Tongue (tissue), 2 donors: ENCODE results near the gene NPDC1. TPM values are rescaled to one million over a fixed set of nuclear protein-coding genes. Genes with fewer than 3 reads are reported as not detected.

ENCODE experiments used
- DNase-seq: peaks from one replicate; pipeline ENCODE4 v3.0.0-alpha.2; 2015
- total RNA-seq: library from RNA; depleted of rRNA; stranded (reverse); fragments of >200 nt; gene quantifications from one replicate; pipeline ENCODE4 v1.2.3, GENCODE V29; 2014

The NPDC1 gene
- total RNA-seq, 1 donor from 2014 or later, result 27.0 TPM

DNA sequence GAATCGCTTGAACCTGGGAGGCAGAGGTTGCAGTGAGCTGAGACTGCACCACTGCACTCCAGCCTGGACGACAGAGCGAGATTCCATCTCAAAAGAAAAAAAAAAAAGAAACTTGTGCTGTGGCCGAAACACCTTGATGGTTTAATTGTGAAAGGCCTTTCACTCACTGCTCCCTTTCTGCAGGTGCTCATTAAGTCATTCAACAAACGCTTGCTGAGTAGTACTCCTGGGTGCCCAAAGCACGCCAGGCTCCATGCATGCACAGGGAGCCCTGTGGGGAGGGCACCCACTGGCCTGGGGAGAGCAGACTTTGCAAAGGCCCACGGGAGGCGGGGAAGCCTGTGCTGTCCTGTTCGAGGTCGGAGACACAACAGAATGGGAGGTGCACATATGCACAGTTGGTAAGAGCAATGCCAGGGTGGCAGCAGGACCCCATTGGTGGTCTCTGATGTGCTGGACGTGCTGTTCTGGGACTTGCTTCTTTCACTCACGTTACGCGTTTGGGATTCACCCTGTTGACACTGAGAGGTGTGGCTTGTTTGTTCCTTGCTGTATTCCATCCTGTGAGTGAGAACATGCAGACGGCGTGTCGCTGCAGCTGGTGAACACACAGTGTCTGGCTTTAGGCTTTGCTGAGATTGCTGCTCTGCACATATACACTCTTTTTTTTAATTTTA, 10.9 kb upstream of the NPDC1 start:
- DNase-seq, result peak; percentile 75

DNA sequence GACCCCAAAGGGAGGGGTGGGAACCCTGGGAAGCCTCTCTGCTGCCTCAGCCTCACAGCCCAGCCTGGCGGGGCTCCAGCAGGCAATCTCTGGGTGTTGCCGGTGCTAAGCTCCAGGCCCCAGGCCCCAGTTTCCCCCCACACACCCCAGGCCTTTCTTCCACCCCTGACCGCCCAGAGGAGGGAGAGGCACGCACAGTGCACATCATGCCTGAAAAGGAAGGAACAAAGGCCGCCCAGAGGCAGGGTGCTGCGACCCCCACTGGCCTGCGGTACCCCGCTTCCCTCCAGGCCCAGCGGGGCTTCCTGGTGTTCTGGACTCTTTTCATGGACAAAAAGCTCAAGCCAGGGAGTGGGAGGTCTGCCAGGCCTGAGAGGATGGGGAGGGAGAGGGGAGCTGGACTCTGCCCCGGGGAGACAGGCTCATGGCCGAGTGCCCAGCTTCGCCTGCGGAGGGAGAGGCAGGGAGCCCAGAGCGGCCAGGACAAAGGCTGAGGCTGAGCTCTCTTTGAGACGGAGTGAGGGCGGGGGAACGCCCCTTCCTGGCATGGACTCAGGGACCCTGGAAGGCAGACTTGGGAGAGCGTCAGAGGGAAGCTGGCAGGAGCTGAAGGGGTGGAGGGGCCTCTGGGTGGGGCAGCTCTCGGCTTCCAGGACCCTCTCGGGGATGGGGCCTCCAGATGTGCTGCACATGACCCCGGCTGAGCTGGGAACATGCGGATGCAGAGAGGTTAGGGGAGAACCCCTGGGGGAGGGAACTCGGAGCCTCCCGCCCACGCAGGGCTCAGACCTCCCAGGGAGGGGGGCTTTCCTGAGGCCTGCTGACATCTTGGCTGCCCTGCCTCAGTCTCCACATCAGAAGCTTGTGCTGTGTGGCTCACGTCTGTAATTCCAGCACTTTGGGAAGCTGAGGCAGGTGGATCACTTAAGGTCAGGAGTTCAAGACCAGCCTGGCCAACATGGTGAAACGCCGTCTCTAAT, 9.7 kb upstream of the NPDC1 start:
- peak; percentile 95 for DNase-seq

DNA sequence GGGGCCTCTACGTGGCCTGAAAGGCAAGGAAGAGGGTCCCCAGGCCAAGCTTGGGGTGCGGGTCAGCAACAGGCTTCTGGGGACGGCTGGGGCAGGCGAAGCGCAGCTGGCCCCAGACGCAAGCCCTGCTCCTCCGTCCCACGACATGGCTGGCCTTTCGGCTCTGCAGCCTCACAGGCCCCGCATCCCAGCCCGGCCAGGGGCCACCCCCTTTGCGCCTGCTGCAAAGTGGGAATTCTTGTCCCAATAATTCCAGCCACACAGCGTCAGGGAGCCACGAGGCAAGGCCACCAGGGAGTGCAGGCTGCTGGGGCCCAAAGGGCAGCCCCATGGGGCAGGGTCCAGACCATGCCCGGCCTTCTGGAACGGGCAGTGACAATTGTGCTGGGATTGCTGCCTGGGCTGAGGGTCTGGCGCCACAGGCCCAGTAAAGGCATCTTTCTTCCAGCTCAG, 9.0 kb upstream of the NPDC1 start:
- no peak for DNase-seq

DNA sequence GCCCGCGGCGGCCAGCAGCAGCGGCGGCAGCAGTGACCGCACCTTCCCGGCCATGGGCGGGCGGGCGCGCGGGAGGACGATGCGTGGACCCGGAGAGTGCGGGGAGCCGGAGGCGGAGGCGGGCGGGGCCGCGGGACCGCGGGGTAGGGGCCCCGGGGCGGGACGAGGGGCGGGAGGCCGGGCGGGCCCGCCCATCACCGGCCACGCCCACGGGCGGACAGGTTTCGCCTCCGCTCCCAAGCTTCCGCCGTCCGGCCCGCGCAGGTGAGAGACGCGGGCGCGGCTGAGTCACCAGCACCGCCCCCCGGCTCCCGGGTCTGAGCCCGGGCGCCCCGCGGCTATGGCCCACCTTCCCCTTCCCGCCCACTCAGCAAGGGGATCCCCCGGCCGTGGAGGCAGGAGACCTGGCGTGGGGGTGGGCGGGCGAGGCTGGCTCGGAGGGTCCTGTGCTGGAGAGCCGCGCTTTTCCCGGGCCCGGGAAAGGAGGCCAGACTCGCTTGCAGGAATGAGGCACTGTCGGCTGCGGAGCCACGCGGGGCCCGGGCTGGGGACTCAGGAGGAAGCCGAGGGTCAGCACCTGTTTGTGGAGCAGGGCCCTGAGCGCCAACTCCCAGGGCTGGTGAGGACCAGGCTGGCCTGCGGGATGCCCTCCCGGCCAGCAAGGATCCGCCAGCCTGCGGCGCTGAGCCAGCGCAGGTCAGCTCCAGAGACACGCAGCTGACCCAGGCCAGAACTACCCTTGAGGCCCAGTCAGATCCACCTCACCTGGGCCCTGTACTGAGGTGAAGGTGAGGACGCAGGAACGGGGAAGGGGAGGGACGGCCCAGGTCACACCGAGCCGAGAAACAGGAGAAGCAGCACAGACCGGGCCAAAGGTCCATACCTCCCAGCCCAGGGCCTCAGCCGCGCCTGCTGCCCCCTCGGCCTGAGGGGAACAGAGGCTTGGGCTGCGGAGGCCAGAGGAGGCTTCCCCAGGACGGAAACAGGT, 8.3 kb upstream of the NPDC1 start, which contains the start of gene ENTPD2:
ENTPD2 (minus strand) TSS at position 118 of the 988 bp plus-strand sequence; CDS start at position 54, 64 bp downstream.
- DNase-seq, result no peak

DNA sequence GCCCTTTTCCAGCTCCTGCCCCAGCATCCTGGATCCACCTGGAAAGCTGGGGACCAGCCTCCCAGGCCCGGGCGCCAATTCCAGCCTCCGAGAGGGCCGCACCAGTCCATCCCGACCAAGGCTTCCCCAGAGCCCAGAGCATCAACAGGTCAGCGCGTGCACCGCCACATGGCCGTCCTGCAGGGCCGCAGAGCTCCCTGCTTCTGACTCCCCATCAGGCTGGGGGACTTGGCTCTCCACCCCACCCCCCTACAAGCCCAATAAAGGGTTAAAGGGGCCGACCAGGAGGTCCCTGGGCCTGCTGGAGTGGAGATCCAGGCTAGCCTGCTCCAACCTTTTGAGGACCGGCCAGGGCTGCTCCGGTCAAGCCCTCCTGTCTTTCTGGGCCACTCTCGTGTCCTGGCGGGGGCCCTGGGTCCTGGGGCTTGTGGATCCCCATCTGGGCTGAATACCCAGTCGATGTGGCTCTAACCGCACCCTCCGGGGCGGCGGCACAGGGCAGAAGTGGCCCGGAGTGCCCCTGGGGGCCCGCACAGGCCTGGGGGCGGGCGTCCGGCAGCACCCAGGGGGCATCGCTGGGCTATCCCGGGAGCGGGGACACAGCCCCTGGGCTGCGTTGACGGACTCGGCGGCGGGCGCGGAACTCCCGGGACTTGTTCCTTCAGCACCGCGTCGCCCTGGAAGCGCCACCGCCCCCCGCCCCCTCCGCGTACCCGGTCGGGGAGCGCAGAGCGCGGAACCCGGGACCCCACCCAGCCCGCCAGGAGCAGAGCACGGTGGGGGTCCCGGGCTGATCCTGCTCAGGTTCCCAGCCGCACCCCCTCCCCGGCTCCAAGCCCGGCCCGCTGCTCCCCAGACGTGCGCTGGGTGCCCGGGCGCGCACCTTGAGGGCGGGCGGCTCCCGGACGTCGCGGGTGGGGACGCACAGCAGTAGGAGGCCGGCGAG, 7.3 kb upstream of the NPDC1 start:
- DNase-seq, result no peak

DNA sequence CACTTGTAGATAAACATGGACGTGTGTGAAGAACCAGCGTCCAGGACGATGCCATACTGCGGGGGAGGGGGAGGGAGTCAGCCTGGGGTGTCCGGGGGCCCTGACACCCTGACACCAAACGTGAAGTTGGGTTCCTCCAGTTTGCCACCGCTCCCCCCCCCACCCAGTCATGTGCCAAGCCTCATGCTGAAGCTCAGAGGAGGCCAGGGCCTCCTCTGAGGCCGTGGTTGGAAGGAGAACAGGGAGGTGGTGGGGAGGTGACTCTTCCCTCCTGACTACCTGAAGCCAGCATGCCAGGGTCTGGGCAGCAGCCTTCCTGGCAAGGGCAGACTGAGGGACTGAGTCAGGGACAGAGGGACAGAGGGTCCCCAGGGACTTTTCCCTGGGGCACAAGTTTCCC, 6.3 kb upstream of the NPDC1 start:
- DNase-seq, result no peak

DNA sequence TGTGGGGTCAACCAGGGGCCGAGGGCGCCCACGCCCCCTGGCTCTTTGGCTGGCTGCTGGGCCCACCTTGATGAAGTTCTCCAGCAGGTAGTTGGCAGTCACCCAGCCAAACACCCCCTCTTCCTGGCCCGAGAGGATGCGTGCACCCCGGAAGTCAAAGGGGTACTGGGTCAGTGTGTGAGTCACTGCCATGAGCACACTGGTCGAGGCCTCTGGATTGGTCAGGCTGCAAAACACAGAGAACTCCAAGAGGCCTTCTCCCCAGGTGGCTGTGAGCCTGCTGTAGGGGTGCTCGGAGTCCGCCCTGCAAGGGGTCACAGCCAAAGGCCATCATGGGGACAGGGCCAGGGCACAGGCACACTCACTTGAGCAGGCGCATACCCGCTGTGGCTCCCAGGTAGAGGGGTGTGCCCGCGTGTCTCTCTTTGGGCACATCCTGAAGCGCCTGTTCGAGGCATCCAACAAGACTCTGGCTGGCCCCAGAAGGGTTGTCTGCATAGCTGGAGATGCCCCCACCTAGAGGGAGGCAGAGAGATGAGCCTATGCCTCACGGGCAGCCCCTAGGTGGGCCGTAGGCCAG, 5.3 kb upstream of the NPDC1 start:
- no peak for DNase-seq

DNA sequence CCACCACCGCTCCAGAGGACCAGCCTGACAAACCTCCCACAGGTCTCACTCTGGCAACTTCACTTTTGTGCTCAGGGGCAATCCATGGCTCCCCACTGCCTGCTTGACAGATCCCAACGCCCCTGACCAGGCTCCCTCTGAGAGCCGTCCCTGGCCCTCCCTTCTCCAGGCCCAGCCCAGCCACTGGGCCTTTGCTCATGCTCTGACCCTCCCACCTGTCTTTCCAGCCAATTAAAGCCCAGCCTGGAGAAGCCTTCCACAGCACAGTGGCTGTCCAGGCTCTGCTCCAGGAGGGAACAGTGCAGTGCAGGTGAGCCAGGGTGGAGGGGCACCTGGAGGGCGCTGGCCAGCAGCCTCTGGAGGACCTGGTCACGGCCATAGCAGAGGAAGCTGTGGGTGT, 4.6 kb upstream of the NPDC1 start:
- DNase-seq, result no peak

DNA sequence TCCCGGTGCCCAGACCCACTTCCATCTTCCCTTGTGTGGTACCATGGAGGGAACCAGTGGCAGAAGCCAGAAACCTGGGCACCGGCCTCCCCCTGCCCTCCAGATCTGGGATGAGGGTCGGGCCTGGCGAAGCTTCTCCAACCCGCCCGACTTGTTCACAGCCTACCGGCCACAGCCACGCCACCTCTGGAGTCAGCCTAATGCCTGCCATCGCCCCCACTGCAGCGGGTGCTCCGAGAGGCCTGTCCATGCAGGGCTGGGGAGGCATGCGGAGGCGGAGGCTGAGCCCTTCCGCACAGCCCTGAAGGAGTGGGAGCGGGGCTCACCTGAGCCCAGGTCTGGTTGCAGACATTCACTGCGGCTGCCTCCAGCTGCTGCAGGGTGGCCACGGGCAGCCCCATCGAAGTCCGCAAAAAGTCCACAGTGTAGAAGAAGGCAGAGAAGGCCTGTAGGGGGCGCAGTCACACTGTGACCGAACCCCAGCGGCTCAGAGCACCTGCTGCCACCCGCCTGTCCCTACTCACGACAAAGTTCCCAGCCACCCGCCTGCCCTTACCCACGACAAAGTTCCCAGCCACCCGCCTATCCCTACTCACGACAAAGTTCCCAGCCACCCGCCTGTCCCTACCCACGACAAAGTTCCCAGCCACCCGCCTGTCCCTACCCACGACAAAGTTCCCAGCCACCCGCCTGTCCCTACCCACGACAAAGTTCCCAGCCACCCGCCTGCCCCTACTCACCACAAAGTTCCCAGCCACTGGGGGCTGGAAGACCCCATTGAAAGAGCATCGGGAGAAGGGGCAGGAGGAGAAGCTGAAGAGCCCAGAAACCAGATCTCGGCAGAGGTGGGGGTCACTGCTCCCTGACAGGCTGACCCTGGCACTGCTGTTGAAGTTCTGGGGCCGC, 3.8 kb upstream of the NPDC1 start:
- peak; percentile 75 for DNase-seq

DNA sequence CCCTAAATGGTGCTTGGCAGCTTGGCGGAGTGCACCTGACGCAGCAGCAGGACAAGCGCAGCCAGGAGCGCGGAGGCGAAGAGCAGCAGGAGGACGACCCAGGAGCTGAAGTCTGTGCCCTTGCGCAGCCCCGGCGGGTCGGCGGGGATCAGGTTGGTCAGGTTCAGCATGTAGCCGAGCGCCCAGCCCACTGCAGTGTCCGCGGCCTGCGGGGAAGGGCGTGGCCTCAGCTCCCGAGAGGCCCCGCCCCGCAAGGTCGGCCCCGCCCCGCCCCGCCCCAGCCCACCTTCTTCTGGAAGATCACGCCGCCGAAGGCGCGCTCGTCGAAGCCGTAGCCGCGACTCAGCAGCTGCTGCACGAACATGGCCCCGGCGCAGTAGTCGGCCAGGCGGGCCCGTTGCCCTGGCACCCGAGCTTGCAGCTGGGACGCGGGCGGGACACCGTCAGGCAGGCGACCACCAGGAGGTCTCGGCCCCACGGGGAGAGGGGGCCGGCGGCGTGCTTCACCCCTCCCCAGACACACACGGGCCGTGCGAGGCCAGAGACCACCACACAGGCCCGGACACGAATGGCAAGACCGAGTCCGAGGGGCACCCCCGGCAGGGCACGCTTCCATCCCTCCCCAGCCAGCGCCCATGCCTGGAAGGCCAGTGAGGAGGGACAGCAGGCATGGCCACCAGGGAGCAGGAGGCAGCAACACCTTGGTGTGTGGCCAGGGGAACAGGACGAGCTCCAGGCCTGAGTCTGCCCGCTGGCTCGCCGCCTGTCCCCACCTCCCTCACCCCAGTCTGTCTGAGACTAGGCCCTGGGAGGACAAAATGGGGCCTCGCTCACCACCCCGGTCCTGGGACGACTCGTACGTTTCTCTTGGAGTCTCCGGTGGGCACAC, 2.9 kb upstream of the NPDC1 start:
- DNase-seq, result peak; percentile 38

DNA sequence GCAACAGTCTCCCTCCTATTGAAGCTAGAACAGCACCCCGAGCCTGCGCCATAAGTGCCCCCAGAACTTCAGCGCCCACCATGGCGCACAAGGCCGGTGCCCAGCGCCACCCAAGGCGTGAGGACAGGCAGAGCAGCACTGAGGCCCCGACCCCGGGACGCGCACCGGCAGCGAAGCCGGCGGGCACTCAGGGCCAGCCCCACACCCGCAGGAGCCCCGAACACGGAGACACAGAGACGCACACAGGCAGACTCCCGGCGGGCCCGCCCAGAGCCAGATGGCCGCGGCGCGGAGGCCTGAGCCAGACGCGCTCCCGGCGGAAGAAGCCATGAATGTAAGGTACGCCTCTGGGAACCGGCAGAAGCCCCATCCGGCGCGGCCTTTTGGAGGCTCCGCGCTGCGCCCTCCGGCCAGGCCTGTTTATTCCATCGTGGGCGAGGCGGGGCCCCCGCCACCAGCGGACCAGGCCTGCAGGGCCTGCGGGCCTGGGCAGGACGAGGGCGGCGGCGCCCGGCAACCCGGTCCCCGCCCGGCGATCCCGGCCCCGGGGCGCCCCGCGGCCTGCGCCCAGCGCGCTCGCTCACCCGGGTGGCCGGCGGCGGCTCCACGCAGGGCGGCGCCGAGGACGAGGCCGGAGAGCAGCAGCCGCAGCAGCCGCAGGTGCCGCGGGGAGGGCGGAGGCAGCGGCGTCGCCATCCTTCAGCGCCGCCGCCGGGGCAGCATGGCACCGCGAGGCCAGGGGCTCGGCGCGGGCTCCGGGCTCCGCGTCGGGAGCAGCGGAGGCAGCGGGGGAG, 486 bp downstream of the NPDC1 start:
- DNase-seq, result peak; percentile 34

DNA sequence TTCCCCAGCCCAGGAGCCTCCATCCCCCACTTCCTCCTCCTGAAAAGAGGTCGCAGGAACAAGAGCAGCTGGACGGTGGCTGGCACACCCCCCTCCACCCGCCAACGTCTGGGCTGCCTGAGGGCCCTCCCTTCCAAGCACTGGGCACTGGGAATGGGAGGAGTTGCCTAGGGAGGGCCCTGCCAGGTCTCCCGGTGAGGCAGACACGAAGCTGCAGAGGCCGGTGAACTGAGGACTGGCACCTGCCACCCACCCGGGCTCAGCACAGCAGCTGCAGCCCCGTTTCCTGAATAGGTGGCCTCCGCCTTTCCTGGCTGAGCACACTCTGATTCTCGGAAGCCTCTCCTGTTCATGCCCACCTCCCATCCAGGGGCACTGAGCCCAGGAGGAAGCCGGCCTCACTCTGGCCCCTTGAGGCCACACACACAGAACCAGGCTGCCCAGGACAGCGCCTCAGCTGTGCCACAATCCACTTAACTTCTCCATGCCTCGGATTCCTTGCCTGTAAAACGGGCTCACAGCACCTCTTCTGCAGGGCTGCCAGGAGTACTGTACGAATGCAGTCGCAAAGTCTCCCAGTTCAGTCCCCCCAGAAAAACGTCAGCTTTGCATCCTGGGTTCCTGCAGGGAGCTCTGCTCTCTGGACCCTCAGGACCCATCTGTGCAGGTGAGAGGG, 1.3 kb downstream of the NPDC1 start:
- DNase-seq, result no peak

DNA sequence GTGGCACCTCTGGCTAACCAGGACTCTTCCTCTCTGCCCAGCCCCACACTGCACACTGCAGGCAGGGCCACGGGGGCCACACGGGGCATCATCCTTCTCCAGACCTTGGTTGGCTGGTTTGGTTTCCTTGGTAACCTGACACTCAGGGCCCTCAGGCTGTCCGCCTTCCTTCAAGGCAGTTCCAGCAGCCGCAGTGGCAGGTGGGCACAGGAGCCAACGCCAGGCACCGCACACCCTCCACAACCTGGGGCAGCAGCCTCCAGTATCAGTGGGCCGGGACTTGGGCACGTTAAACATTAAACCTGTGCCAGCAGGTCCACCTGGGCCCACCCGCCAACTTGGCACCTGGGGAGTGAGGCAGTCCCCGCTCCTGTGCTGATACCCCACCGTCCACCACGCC, 1.9 kb downstream of the NPDC1 start:
- DNase-seq, result no peak

DNA sequence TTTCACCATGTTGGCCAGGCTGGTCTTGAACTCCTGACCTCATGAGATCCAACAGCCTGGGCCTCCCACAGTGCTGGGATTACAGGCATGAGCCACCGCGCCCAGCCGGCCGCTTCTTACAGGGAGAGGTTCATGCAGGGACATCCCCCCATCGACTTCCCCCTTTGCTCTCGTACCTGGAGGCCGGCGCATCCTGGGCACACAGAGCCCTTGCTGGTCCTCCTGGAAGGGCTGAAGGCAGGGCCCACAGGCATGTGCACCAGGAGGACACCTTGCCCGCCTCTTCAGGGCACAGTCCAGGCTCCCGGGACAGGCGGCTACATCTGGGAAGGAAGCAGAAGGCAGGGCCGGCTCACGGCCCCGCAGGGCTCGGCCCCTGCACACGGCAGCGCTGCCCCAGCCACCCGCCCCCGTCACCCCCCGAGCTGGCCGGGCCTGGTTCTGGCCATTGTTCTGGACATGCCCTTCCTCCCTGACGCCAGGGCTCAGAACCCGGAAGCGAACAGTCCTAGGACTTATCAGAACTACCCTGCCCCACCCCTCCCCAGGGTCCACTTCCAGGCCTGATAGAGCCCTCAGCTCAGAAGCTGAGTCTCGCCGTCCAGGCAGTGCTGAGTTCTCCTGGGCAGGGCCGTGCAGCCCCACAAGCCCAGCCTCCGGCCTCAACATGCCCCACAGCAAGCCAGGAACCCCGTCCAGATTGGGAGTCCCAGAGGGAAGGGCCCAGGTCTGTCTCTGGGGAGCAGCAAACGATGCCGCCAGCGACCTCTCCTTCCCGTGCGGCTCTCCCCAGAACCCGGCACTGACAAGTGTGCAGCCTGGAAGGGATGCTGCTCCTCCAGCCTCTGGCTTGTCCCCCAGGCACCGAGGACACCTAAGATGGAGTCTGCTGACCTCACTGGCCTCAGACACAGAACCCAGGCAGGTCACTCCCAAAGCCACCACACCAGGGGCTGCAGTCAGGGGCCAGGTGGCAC, 2.9 kb downstream of the NPDC1 start:
- DNase-seq, result no peak

DNA sequence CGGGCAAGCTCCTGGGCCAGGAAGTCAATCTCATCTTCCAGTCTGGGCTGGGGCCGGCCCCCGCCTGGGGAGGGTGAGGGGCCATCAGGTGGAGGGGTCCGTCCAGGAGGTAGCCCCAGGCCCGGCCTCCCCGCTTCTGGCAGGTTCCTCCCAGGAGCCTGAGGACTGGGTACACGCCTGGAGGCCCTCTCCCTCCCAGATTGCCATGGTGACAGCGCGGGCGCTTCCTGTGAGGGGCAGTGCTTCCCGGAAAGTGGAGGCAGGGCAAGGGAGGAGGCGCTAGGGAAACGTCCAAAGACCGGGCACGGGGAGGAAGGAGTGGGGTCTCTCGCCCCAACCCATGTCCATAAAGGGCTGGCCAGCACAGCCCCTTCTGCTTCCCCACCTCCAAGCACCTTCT, 4.9 kb downstream of the NPDC1 start:
- no peak for DNase-seq

DNA sequence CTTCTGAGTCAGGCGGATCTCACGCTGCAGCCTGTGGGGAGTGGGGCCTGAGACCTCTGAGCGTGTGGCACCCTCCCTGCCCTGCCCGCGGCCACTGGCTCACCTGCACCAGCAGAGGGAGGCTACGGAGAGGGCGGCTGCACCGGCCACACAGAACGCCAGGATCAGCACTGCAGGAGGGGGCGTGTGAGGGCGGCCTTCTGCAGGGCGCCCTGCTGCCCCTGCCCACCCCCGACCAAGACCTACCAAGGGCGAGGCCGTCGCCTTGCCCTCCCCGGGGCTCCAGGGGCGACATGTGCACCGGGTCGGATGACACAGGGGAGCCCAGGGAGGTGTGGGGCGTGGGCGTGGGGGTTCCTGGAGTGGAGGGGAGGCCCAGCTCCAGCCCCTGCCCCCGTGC, 5.4 kb downstream of the NPDC1 start:
- DNase-seq, result no peak
